Measurements from ENCODE around the gene BATF2. TPM values are rescaled to one million over a fixed set of nuclear protein-coding genes. Genes with fewer than 3 reads are reported as not detected.

BATF2 gene
- polyA plus RNA-seq, 1 of the 3 experiments (the other 2 are of a cell fraction), result 0.20 TPM

GRCh38 chr11:65035579-65035978, 38.8 kb upstream of the BATF2 start:
- Histone ChIP-seq H3K36me3 (replicated peaks in 1 of 2; ENCODE audit: control insufficient read depth in 1 of 2, insufficient read depth in 2 of 2, low read length in 1 of 2) (peaks cover 7 to 21% of the 10 kb centered on the region in 2 experiments), H4K20me1 (ENCODE audit: insufficient read depth) (no peaks in the 10 kb centered on the region), H3K4me2 (no peak overlapping the region), H3K27me3 (ENCODE audit: insufficient read depth) (no peaks in the 10 kb centered on the region), H3F3A (replicated peaks; ENCODE audit: insufficient read depth) (peaks cover 11% of the 10 kb centered on the region), H3K4me1 (ENCODE audit: control insufficient read depth in 1 of 2, insufficient read depth in 2 of 2, low read depth in 1 of 2, low read length in 1 of 2) (peaks cover 0 to 2% of the 10 kb centered on the region in 2 experiments; a peak in 1 of 4 replicates), H2AFZ (ENCODE audit: low read depth) (no peak overlapping the region), H3K27ac (ENCODE audit: low read depth in 2 of 2, low read length in 1 of 2) (no peak overlapping the region), H3K9me3 (no peaks in the 10 kb centered on the region), H3K9me2 (no peaks in the 10 kb centered on the region), H3K9ac (no peak overlapping the region), H3K79me2 (ENCODE audit: insufficient read depth) (no peaks in the 10 kb centered on the region), H3K4me3 (ENCODE audit: low read depth in 2 of 2, low read length in 1 of 2) (no peak overlapping the region)
- 78% methylated on average over 9 of the region's 11 CpGs for WGBS (ENCODE audit: low lambda C conversion rate)
- CTCF ChIA-PET, result interaction anchor here (1.6 kb wide), 1 partner anchor 21 kb away, joined by 5 read pairs; the partner anchor contains the start of gene ARL2
- no peak for DNase-seq
- POLR2A ChIA-PET, result no interaction called here
- TF ChIP-seq, protein P1, sequence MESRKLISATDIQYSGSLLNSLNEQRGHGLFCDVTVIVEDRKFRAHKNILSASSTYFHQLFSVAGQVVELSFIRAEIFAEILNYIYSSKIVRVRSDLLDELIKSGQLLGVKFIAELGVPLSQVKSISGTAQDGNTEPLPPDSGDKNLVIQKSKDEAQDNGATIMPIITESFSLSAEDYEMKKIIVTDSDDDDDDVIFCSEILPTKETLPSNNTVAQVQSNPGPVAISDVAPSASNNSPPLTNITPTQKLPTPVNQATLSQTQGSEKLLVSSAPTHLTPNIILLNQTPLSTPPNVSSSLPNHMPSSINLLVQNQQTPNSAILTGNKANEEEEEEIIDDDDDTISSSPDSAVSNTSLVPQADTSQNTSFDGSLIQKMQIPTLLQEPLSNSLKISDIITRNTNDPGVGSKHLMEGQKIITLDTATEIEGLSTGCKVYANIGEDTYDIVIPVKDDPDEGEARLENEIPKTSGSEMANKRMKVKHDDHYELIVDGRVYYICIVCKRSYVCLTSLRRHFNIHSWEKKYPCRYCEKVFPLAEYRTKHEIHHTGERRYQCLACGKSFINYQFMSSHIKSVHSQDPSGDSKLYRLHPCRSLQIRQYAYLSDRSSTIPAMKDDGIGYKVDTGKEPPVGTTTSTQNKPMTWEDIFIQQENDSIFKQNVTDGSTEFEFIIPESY (IDR thresholded peaks at IDR 0.05; ENCODE audit: borderline replicate concordance, low read depth), result no peak
- TF ChIP-seq MEF2A (IDR thresholded peaks at IDR 0.05; ENCODE audit: borderline replicate concordance, low read depth), result no peak
- TF ChIP-seq RCOR1 (IDR thresholded peaks at IDR 0.05; ENCODE audit: low read length), result no peak
- TF ChIP-seq CTCF (IDR thresholded peaks at IDR 0.05), result no peak
- no peak for TF ChIP-seq GATA2 (CRISPR knock-in tag; IDR thresholded peaks at IDR 0.05)

GRCh38 chr11:65034423-65034822, 37.7 kb upstream of the BATF2 start:
- ChIA-PET POLR2A (no interaction called here), CTCF (interaction anchor here (0.8 to 1.0 kb wide), 2 partner anchors 187 to 281 kb away, joined by 3 read pairs; no protein-coding TSS in a partner anchor)
- Histone ChIP-seq H3K9me2 (no peaks in the 10 kb centered on the region), H3K79me2 (ENCODE audit: insufficient read depth) (no peaks in the 10 kb centered on the region), H3K4me1 (ENCODE audit: control insufficient read depth in 1 of 2, insufficient read depth in 2 of 2, low read depth in 1 of 2, low read length in 1 of 2) (no peaks in the 10 kb centered on the region), H3K4me2 (no peak overlapping the region), H3K27ac (ENCODE audit: low read depth in 2 of 2, low read length in 1 of 2) (no peak overlapping the region), H3K36me3 (replicated peaks in 1 of 2; ENCODE audit: control insufficient read depth in 1 of 2, insufficient read depth in 2 of 2, low read length in 1 of 2) (peaks cover 7 to 21% of the 10 kb centered on the region in 2 experiments), H3K27me3 (ENCODE audit: insufficient read depth) (no peaks in the 10 kb centered on the region), H4K20me1 (ENCODE audit: insufficient read depth) (no peaks in the 10 kb centered on the region), H3K9ac (no peak overlapping the region), H3K9me3 (no peaks in the 10 kb centered on the region), H3F3A (replicated peaks; ENCODE audit: insufficient read depth) (no peaks in the 10 kb centered on the region), H2AFZ (ENCODE audit: low read depth) (no peak overlapping the region), H3K4me3 (ENCODE audit: low read depth in 2 of 2, low read length in 1 of 2) (no peak overlapping the region)
- TF ChIP-seq FOXJ3 (CRISPR knock-in tag; IDR thresholded peaks at IDR 0.05), result no peak
- TF ChIP-seq SIN3A (IDR thresholded peaks at IDR 0.05; ENCODE audit: borderline replicate concordance, low read depth, low read length), result no peak
- no peak for TF ChIP-seq YY1 (IDR thresholded peaks at IDR 0.05; ENCODE audit: low read depth)
- TF ChIP-seq TCF12 (IDR thresholded peaks at IDR 0.05), result no peak
- no peak for TF ChIP-seq TAF1 (IDR thresholded peaks at IDR 0.05; ENCODE audit: borderline replicate concordance, low read depth, low read length)
- no peak for TF ChIP-seq RCOR1 (IDR thresholded peaks at IDR 0.05; ENCODE audit: low read length)
- DNase-seq, result no peak
- 91% methylated on average over 1 of the region's 2 CpGs for WGBS (ENCODE audit: low lambda C conversion rate)

Data from SK-N-SH (cell line).